Cardiac atrium fibroblast (primary cell): ENCODE measurements around the gene MGRN1. TPM values are rescaled to one million over a fixed set of nuclear protein-coding genes. Genes with fewer than 3 reads are reported as not detected.

Experiments used
- total RNA-seq: library from RNA; depleted of rRNA; stranded (reverse); fragments of >200 nt; gene quantifications from 2 replicates; pipeline ENCODE4 v1.2.3, GENCODE V29; 2015

The MGRN1 gene
- total RNA-seq = 21.9 and 23.3 TPM in 2 replicates

GRCh38 chr16:4624015-4624826 is at the start of gene MGRN1:
Gene MGRN1, plus strand, starts transcription at chr16:4624826. Its CDS starts 135 bp downstream, at chr16:4624961.

GRCh38 chr16:4614571-4615383 is 9.8 kb upstream of the MGRN1 start, which contains the start of gene UBALD1:
Gene UBALD1, minus strand, starts transcription at chr16:4614888. Its CDS starts 91 bp downstream, at chr16:4614797.

GRCh38 chr16:4693296-4693955 is 68.8 kb downstream of the MGRN1 start, which contains the start of gene NUDT16L1:
Gene NUDT16L1, plus strand, starts transcription at chr16:4693562. Its CDS starts 165 bp downstream, at chr16:4693727.

GRCh38 chr16:4734063-4734729 is 109.6 kb downstream of the MGRN1 start, which contains the start of the genes ANKS3 and DNAAF8:
Gene ANKS3, minus strand, starts transcription at chr16:4734271. Its CDS starts 4,122 bp downstream, at chr16:4730149.
Gene DNAAF8, plus strand, starts transcription at chr16:4734537. Its CDS starts 1,978 bp downstream, at chr16:4736515.

Other genes starting within 250 kb of the MGRN1 start
- gene CORO7, start 208.2 kb upstream of the MGRN1 start, total RNA-seq = 20.0 and 20.7 TPM in 2 replicates
- gene DNAJA3, start 199.0 kb upstream of the MGRN1 start, total RNA-seq = 33.2 TPM in 2 replicates
- gene NMRAL1, start 150.2 kb upstream of the MGRN1 start, total RNA-seq = 52.5 and 66.6 TPM in 2 replicates
- 61.4 and 100 TPM in 2 replicates for gene HMOX2, start 148.4 kb upstream of the MGRN1 start, total RNA-seq
- gene CDIP1, start 86.1 kb upstream of the MGRN1 start, total RNA-seq = 22.9 and 23.8 TPM in 2 replicates
- not detected in 2 replicates for gene C16orf96, start 68.5 kb upstream of the MGRN1 start, total RNA-seq
- gene UBALD1, start 9.9 kb upstream of the MGRN1 start, total RNA-seq = 5.7 and 17.0 TPM in 2 replicates
- gene NUDT16L1, start 68.7 kb downstream of the MGRN1 start, total RNA-seq = 13.6 and 19.1 TPM in 2 replicates
- 13.5 and 15.6 TPM in 2 replicates for gene ANKS3, start 109.4 kb downstream of the MGRN1 start, total RNA-seq
- gene DNAAF8, start 109.7 kb downstream of the MGRN1 start, total RNA-seq = 0.97 and 1.1 TPM in 2 replicates
- gene ZNF500, start 142.3 kb downstream of the MGRN1 start, total RNA-seq = 8.4 and 16.8 TPM in 2 replicates
- gene SEPTIN12, start 163.5 kb downstream of the MGRN1 start, total RNA-seq = not detected in 2 replicates
- not detected in 2 replicates for gene SMIM22, start 170.5 kb downstream of the MGRN1 start, total RNA-seq
- gene ROGDI, start 177.8 kb downstream of the MGRN1 start, total RNA-seq = 20.6 and 22.4 TPM in 2 replicates
- gene GLYR1, start 222.5 kb downstream of the MGRN1 start, total RNA-seq = 31.4 and 32.6 TPM in 2 replicates
- 24.2 and 24.3 TPM in 2 replicates for gene UBN1, start 222.7 kb downstream of the MGRN1 start, total RNA-seq